ENCODE measurements around the gene SOX15.

DNA sequence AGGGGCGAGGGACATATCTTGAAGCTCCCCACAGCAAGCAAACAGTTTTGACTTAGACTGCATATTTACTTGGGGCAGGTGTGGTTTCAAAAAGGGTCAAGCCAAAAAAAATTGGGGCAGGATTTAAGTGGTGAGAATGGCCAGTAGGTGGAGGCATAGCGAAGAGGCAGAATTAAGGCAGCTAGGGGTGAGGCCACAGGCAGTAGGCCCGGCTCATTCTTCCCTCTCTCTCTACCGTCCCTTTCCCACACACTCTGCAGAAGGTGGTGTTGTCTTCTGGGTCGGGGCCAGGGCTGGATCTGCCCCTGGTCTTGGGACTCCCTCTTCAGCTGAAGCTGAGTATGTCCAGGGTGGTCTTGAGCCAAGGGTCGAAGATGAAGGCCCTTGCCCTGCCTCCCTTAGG lies 42.6 kb upstream of the SOX15 start:
- TF ChIP-seq, protein P1, sequence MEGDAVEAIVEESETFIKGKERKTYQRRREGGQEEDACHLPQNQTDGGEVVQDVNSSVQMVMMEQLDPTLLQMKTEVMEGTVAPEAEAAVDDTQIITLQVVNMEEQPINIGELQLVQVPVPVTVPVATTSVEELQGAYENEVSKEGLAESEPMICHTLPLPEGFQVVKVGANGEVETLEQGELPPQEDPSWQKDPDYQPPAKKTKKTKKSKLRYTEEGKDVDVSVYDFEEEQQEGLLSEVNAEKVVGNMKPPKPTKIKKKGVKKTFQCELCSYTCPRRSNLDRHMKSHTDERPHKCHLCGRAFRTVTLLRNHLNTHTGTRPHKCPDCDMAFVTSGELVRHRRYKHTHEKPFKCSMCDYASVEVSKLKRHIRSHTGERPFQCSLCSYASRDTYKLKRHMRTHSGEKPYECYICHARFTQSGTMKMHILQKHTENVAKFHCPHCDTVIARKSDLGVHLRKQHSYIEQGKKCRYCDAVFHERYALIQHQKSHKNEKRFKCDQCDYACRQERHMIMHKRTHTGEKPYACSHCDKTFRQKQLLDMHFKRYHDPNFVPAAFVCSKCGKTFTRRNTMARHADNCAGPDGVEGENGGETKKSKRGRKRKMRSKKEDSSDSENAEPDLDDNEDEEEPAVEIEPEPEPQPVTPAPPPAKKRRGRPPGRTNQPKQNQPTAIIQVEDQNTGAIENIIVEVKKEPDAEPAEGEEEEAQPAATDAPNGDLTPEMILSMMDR (IDR thresholded peaks at IDR 0.05), result peak; percentile 31 to 52 (median 36)
- no peak for TF ChIP-seq POLR2A (IDR thresholded peaks at IDR 0.05)

Data from testis (tissue), 2 donors.